PFSK-1 (cell line): ENCODE measurements around the gene PTGIS.

ENCODE experiments used
- POLR2AphosphoS5 ChIP-seq: IDR thresholded peaks from 2 replicates; pipeline ENCODE4 v1.6.1; 2012; ENCODE audit warnings: low read depth, mild to moderate bottlenecking, control low read depth, low read length, moderate library complexity
- SIN3A ChIP-seq: IDR thresholded peaks from 2 replicates; pipeline ENCODE4 v1.6.1; 2012; ENCODE audit warnings: mild to moderate bottlenecking, low read length, moderate library complexity, borderline replicate concordance; ENCODE audit not compliant: insufficient read depth
- TAF1 ChIP-seq: IDR thresholded peaks from 2 replicates; pipeline ENCODE4 v1.6.1; 2012; ENCODE audit warnings: low read length, control low read depth, borderline replicate concordance; ENCODE audit not compliant: insufficient read depth

DNA sequence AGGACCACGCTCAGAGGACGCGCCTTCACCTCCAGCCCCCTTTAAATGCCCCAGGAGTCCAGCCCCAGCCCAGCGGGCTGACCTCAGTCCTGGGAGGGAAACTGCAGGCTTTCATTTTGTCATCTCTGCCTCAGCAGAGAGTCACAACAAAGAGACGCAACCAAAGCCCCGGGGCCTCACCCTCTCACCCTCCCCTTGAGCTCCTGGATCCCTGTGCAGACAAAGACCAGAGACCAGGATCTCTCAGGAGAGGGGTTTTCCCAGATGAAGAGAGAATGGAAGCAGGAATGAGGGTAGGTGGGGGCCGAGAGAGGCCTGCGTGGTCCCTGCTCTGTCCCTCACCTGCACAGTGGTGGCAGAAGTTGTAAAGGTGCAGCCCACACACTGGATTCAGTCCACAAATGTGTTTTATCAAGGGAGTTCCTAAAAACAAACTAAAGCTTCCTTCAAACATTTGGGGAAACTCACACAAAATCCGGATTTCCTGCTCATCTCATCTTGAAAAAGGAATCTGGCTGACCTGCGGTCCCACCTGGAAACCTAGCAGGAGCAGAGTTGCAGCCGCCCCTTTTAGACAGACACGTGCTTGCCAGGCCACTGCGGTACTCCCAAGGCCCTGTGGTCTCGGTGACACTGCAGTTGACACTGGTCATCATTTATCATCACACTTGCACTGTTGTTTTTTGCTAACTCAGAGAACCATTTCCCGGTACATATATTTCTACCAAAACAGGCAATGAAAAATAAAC, 27.1 kb downstream of the PTGIS start:
- no peak for TF ChIP-seq POLR2AphosphoS5
- TF ChIP-seq TAF1 = no peak
- no peak for TF ChIP-seq SIN3A
